Inflammatory macrophage (primary cell): ENCODE results near the gene ELOVL5.

Experiments used
- DNase-seq, 2 donors: peaks; one replicate each; pipeline ENCODE4 v3.0.0-alpha.2; 2020 to 2022

The ELOVL5 gene

DNA sequence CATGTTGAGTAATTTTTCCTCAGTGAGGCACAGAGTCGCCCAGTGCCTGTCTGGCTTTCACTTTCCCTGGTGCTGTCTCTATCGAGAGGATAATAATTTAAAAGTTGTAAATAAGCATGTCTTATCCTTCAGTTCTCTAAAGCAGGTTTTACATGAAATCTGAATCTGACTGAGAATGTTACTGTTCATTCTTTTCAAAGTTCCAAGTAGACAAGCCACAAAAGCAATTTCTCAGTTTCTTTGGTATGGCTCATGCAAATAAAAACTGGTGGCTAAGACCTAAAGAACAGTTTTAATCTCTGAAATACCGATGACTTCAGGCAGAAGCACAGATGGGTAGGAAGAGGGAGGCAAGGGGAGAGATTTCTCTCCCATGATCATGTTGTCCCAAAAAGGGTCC is 112.5 kb downstream of the ELOVL5 start:
- no peak for DNase-seq

- DNase-seq: no peak
Observed at GRCh38 chr6:53235508-53235907, 113.2 kb downstream of the ELOVL5 start.

GRCh38 chr6:53233309-53233708 is 115.4 kb downstream of the ELOVL5 start:
- no peak for DNase-seq

DNA sequence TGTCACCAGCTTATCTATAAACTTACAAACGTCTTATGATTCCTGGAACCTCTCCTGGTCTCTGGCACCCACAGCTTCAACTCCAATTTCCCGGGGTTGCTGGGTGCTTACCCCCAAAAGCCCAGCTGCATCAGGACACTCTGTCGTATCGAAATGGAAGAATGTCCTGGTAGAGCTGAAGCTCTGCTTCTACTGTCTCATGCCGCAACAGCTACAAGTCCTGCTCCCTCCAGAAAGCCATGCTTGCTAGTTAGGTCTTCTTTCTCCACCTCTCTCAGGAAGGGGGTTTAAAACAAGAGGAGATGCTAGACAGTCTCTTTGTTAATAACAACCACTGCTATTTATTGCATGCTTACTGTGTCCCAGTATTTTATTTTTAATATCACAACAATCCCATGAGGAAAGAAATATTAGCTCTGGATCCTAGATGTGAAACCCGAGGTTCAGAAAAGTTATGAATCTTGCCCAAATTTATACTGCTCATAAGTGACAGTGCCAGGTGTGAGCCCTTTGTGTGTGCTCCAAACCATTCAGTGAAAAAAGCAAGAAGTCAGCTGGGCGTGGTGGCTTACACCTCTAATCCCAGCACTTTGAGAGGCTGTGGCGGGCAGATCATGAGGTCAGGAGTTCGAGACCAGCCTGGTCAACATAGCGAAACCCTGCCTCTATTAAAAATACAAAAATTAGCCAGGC is 117.8 kb downstream of the ELOVL5 start:
- DNase-seq: no peak

DNA sequence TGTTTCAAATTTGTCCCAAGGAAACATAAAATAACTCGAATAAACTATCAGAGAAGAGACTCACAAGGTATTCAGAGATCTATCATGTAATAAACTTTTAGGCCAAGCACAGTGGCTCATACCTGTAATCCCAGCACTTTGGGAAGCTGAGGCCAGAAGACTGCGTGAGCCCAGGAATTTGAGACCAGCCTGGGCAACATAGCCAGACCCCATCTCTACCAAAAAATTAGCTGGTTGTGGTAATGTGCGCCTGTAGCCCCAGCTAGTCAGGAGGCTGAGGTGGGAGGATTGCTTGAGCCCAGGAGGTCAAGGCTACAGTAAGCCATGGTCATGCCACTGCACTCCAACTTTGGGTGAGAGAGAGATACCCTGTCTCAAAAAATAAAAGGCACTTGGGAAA is 120.9 kb downstream of the ELOVL5 start:
- no peak for DNase-seq

- DNase-seq: no peak
Observed at GRCh38 chr6:53220605-53221004, 128.1 kb downstream of the ELOVL5 start.
